CMK (cell line): ENCODE data around the gene PSMD9.
"Not testable (repeated sequence)": the region's sequence is repeated elsewhere in the genome, so short reads cannot be mapped to it uniquely, and the experiment has no call there.

Experiments
- DNase-seq: peaks from one replicate; pipeline ENCODE4 v3.0.0-alpha.2; 2010; ENCODE audit warnings: low read depth

PSMD9 gene

GRCh38 chr12:121873216-121873569 lies 15.4 kb upstream of the PSMD9 start:
- DNase-seq = no peak

- DNase-seq = no peak
These were observed 14.5 kb upstream of the PSMD9 start for GRCh38 chr12:121874071-121874470.

- no peak for DNase-seq
These were observed 13.0 kb upstream of the PSMD9 start for GRCh38 chr12:121875582-121875981.

- DNase-seq = not testable (repeated sequence)
These were observed 12.5 kb upstream of the PSMD9 start for GRCh38 chr12:121876080-121876447.

- no peak for DNase-seq
These were observed 5.3 kb upstream of the PSMD9 start for GRCh38 chr12:121883315-121883660.

- DNase-seq = not testable (repeated sequence)
These were observed 3.5 kb upstream of the PSMD9 start for GRCh38 chr12:121885129-121885528.

GRCh38 chr12:121888083-121888477 lies 510 bp upstream of the PSMD9 start:
- DNase-seq = no peak

GRCh38 chr12:121889274-121889624 lies 659 bp downstream of the PSMD9 start:
- peak; percentile 32 for DNase-seq

- not testable (repeated sequence) for DNase-seq
These were observed 1.1 kb downstream of the PSMD9 start for GRCh38 chr12:121889661-121890060.

- DNase-seq = no peak
These were observed 4.3 kb downstream of the PSMD9 start for GRCh38 chr12:121892673-121893561.

GRCh38 chr12:121893961-121894460 lies 5.4 kb downstream of the PSMD9 start:
- DNase-seq = no peak

- no peak for DNase-seq
These were observed 6.0 kb downstream of the PSMD9 start for GRCh38 chr12:121894633-121895032.

GRCh38 chr12:121898287-121898686 lies 9.7 kb downstream of the PSMD9 start:
- DNase-seq = no peak

GRCh38 chr12:121899590-121899989 lies 11.0 kb downstream of the PSMD9 start:
- DNase-seq = no peak

GRCh38 chr12:121903202-121903601 lies 14.6 kb downstream of the PSMD9 start:
- no peak for DNase-seq

GRCh38 chr12:121905746-121906145 lies 17.2 kb downstream of the PSMD9 start:
- DNase-seq = no peak

- no peak for DNase-seq
These were observed 20.1 kb downstream of the PSMD9 start for GRCh38 chr12:121908702-121909101.

GRCh38 chr12:121911824-121912585 lies 23.4 kb downstream of the PSMD9 start:
- no peak for DNase-seq

- no peak for DNase-seq
These were observed 27.3 kb downstream of the PSMD9 start for GRCh38 chr12:121915841-121916321.

- DNase-seq = no peak
These were observed 28.1 kb downstream of the PSMD9 start for GRCh38 chr12:121916719-121917118.

GRCh38 chr12:121917950-121918678 lies 29.5 kb downstream of the PSMD9 start, which contains the start of gene CFAP251:
Gene CFAP251 (plus strand): TSS chr12:121918592. CDS start chr12:121921306, 2,714 bp downstream.
- peak; percentile 83 for DNase-seq

GRCh38 chr12:121918679-121919038 lies 30.1 kb downstream of the PSMD9 start:
- DNase-seq = no peak
